MM.1S (cell line): ENCODE data around the gene RPL6.

Experiments used
- CTCF ChIP-seq: fragments of 300-600 bp; sonication (generic); IDR thresholded peaks from 2 replicates; pipeline ENCODE4 v1.5.1; 2016; ENCODE audit warnings: antibody characterized with exemption, low read length, mixed read lengths
- EZH2phosphoT487 ChIP-seq: fragments of 300-600 bp; sonication (generic); IDR thresholded peaks from 2 replicates; pipeline ENCODE4 v1.6.1; 2018; ENCODE audit warnings: antibody characterized with exemption, low read length

GRCh38 chr12:112381883-112382796 is 27.3 kb downstream of the RPL6 start, which contains the start of gene HECTD4:
- TF ChIP-seq CTCF (no peak), EZH2phosphoT487 (no peak)
